Measurements from ENCODE around the gene ISG15. TPM values are rescaled to one million over a fixed set of nuclear protein-coding genes. Genes with fewer than 3 reads are reported as not detected.

ISG15 gene
- total and polyA plus RNA-seq, 9 of the 15 experiments (the other 6 are each of a cell fraction or from before 2014, with no cell fraction given): 0.40 to 58.3 (median 12.2) TPM

DNA sequence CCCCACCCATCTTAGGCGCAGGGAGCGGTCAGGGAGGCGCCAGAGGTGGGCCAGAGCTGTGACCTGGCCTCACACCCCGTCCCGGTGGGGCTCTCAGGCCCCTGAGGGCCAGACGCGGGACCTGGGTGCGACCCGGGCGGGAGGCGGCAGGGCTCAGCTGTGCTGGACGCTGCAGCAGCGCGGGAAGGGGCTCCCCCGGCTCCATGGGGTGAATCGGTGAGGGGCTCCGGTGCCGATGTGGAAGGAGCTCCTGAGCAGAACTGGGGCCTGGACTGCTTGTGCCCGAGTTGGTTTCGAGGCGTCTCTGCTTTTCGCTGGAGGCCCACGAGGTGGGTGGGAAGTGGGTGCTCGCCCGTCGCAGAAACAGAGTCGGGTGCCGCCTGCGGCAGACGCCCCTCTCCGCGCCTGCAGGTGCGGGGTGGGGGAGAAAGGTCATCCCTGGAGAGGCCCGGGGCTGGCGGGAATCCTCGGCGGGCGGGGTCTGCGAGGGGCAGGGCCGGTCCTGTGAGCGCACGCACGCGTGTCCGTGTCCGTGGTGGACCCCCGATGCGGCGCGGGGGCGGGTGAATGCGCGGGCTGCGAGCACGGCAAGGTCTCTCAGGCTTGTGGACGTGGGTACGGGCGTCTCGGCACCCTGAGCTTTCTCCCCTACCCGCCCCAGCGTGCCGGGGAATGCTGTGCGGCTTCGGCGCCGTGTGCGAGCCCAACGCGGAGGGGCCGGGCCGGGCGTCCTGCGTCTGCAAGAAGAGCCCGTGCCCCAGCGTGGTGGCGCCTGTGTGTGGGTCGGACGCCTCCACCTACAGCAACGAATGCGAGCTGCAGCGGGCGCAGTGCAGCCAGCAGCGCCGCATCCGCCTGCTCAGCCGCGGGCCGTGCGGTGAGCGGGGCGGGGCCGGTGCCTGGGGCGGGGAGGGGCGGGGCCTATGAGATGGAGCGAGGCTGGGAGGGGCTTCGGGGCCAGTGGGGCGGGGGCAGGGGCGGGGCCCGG lies 27.0 kb downstream of the ISG15 start:
- Histone ChIP-seq H3K79me2 (ENCODE audit: control insufficient read depth, insufficient read depth, low read length) (no peaks in the 10 kb centered on the region; the same call in 2 of the 3 replicates), H3K4me3 (peak overlapping the region; percentile 26), H3K27ac (ENCODE audit: extremely low read depth, low read depth, low read length) (no peak overlapping the region), H4K20me1 (replicated peaks; ENCODE audit: control insufficient read depth, insufficient read depth, low read length) (peaks cover 20% of the 10 kb centered on the region), H2AFZ (ENCODE audit: low read depth, low read length) (peak overlapping the region; percentile 43; the same call in 1 of the 2 replicates), H3K4me1 (replicated peaks in 1 of 2; ENCODE audit: control insufficient read depth in 2 of 2, insufficient read depth in 2 of 2, low read length in 2 of 2) (peaks cover 8 to 83% of the 10 kb centered on the region in 2 experiments; a peak in 4 of 5 replicates), H3K36me3 (ENCODE audit: control insufficient read depth, insufficient read depth, low read length) (peaks cover 50% of the 10 kb centered on the region; the same call in 2 of the 3 replicates), H3K9me1 (ENCODE audit: control insufficient read depth, insufficient read depth, low read length) (no peaks in the 10 kb centered on the region), H3K9me3 (replicated peaks; ENCODE audit: control insufficient read depth, insufficient read depth, low read depth, low read length) (no peaks in the 10 kb centered on the region), H3K9ac (ENCODE audit: insufficient read depth in 1 of 2, low read depth in 2 of 2, low read length in 2 of 2) (peak overlapping the region in 1 of 2 experiments; percentile 89; a peak in 3 of 4 replicates), H3K27me3 (ENCODE audit: control insufficient read depth in 2 of 2, insufficient read depth in 2 of 2, low read length in 2 of 2) (no peaks in the 10 kb centered on the region), H3K4me2 (ENCODE audit: insufficient read depth, low read length) (peak overlapping the region; percentile 73)
- in situ Hi-C loops (cut with MboI): no loop called here
- 33% methylated on average over 64 of the region's 99 CpGs for WGBS (ENCODE audit: insufficient coverage, low coverage, missing lambda C conversion rate)
- intact Hi-C loops (cut with micrococcal nuclease): no loop called here
- ATAC-seq (peak; percentile 99), FAIRE-seq (peak; percentile 40), DNase-seq (ENCODE audit: extremely low read depth in 1 of 4, low spot score in 3 of 4) (peak; percentile 92 to 99 (median 98))
- ChIA-PET POLR2A (interaction anchor here (0.5 to 1.1 kb wide), 8 partner anchors 9 to 128 kb away, joined by 3 to 4 read pairs (median 4); partner anchors contain the start of genes AGRN and ISG15), CTCF (ENCODE audit: low intra/inter-chr PET ratio) (no interaction called here)
- no TSS peak for BruUV-seq (replicated peaks)
- TF ChIP-seq, protein P1, sequence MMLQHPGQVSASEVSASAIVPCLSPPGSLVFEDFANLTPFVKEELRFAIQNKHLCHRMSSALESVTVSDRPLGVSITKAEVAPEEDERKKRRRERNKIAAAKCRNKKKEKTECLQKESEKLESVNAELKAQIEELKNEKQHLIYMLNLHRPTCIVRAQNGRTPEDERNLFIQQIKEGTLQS (IDR thresholded peaks at IDR 0.05): no peak
- TF ChIP-seq, protein P1 (CRISPR knock-in tag; conservative IDR thresholded peaks at IDR 0.05): no peak
- TF ChIP-seq RAD21 (CRISPR knock-in tag; conservative IDR thresholded peaks at IDR 0.05 in 1 of 2, IDR thresholded peaks at IDR 0.05 in 1 of 2) (peak in 1 of 2 experiments; percentile 53; a peak in 3 of 4 replicates), GABPB2 (CRISPR knock-in tag; conservative IDR thresholded peaks at IDR 0.05) (no peak), NR2C1 (IDR thresholded peaks at IDR 0.05) (no peak), NR2C1 (tag; IDR thresholded peaks at IDR 0.05) (no peak), BRF1 (IDR thresholded peaks at IDR 0.05; ENCODE audit: borderline replicate concordance, extremely low read depth, insufficient read length) (no peak), ZNF24 (IDR thresholded peaks at IDR 0.05) (no peak), ZNF212 (CRISPR knock-in tag; IDR thresholded peaks at IDR 0.05) (no peak), KLF10 (CRISPR knock-in tag; IDR thresholded peaks at IDR 0.05) (no peak), XRCC3 (IDR thresholded peaks at IDR 0.05) (no peak), ZNF668 (CRISPR knock-in tag; IDR thresholded peaks at IDR 0.05) (no peak), ZNF408 (CRISPR knock-in tag; IDR thresholded peaks at IDR 0.05; ENCODE audit: low read depth) (no peak), GATAD2B (IDR thresholded peaks at IDR 0.05; ENCODE audit: borderline replicate concordance) (0 out of 2 replicates have a peak, but pooled peaks have one; percentile 56), KDM4B (IDR thresholded peaks at IDR 0.05; ENCODE audit: borderline replicate concordance in 2 of 2, low read depth in 1 of 2) (no peak)
- TF ChIP-seq, protein P2, sequence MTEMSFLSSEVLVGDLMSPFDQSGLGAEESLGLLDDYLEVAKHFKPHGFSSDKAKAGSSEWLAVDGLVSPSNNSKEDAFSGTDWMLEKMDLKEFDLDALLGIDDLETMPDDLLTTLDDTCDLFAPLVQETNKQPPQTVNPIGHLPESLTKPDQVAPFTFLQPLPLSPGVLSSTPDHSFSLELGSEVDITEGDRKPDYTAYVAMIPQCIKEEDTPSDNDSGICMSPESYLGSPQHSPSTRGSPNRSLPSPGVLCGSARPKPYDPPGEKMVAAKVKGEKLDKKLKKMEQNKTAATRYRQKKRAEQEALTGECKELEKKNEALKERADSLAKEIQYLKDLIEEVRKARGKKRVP (CRISPR knock-in tag; IDR thresholded peaks at IDR 0.05): no peak
